Measurements from ENCODE around the gene HECTD4.
"Not testable (repeated sequence)": the region's sequence is repeated elsewhere in the genome, so short reads cannot be mapped to it uniquely, and the experiment has no call there.

The HECTD4 gene

GRCh38 chr12:112256780-112257179 is 125.5 kb downstream of the HECTD4 start:
- FAIRE-seq, result no peak

DNA sequence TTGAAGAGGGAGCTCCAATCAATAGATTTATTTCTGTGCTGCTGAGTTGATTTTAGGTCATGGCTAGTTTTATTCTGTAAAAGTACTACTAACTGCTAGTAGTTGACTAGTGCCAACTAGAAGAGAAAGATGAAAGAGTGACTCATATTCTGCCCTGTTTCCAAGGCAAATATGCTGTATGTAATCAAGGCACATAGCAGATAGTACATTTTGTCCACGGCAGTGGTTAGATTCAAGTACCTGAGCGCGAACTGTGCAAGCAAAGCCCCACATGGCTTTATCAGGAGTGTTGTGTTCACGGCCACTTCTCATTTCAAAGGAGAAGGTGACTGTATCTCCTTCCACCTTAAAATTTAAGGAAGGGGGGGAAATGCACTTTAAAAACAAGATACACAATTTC is 130.0 kb downstream of the HECTD4 start:
- FAIRE-seq, result no peak

GRCh38 chr12:112244902-112245301 is 137.3 kb downstream of the HECTD4 start:
- FAIRE-seq, result not testable (repeated sequence)

DNA sequence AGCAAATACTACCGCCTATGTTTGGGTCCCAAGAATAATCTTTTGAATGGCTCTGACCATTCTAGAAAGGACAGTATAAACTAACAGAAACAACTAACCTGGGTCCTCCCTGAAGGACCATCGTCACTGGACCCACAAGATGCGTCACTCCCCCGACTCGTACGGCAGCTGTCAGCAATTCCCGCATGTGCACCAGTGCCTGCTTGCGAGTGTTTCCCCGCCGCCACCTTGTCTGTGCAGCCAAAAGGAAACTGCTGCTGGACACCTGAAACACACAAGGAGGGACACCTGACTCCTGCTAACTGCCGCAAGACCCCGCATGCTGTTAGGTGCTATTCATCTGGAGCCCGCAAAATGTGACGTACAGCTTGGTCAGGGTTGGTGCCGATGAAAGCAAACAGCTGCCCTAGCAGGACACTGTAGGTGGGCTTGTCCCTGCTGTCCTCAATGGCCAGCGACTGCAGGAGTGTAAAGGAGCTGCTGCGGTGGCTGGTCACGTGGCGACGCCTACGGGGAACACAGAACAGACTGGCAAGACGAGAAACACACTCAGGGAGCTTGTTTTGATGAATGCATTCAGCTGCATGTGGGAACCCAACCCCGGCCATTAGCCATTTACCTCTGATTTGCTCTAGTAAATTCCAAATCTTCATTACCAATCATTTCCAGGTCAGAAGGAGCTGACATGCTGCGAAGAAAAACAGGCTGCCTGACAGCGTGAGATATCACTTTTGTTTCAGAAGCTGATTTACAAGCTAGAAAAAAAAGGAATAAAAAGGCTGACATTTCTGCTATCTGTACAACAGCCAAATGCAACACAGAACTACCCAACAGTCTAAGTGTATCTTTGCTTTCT is 138.7 kb downstream of the HECTD4 start:
- no peak for FAIRE-seq

- no peak for FAIRE-seq
Observed at GRCh38 chr12:112241176-112241575, 141.1 kb downstream of the HECTD4 start.

DNA sequence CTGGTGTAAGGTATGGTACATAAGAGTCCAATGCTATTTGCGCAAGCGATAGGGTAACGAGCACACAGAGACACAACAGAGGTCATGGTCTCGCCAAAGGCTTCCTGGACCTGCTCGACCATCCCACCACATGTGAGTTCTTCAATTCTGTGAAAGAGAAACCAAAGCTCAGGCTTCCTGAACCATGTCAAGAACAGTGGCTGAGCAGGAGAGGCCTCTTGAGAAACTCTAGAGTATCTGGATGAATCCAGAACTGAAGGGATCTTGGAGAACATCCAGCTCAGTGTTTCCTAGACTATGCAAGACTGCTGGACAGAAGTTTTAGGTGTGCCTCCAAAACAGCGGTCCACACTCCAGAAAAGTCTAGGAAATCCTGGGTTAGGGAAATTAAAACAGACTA is 142.3 kb downstream of the HECTD4 start:
- FAIRE-seq, result no peak

GRCh38 chr12:112239020-112239419 is 143.2 kb downstream of the HECTD4 start:
- no peak for FAIRE-seq

GRCh38 chr12:112238441-112238840 is 143.8 kb downstream of the HECTD4 start:
- FAIRE-seq, result no peak

DNA sequence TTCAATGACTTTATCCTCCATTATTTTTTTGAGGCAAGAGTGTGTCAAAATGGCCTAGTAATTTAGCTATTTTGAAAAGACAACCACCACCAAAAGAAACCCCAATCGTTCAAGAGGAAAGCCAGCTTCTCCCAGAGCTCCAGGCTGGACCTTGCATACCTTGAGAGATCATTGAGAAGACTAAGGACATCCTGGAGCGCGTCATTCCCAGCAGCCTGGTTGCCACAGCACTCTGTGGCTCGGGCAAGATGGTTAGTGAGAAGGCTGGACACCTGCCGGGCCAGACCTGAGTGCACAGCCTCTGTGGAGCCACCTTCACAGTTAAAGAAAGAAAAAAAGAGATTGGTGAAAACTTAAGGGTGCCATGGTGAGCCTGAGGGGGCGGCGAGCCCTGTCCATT is 145.4 kb downstream of the HECTD4 start:
- FAIRE-seq, result no peak

DNA sequence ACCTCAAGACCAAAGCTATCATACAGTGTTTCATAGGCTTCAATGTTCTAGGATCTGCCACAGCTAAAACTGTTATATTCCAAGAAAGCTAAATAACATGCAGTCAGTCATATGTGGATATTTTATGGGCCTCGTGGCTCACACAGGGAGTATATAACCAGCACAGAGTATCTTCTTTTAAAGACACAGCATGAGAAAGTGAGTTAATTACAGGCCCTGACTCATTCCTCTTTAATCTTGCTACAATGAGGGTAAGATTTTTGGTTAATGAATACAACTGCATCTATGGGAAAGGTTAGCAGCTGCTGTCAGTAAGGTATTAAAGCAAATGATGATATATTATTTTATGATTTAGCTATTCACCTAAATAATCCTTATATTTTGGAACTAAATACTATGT is 145.8 kb downstream of the HECTD4 start:
- FAIRE-seq, result no peak

DNA sequence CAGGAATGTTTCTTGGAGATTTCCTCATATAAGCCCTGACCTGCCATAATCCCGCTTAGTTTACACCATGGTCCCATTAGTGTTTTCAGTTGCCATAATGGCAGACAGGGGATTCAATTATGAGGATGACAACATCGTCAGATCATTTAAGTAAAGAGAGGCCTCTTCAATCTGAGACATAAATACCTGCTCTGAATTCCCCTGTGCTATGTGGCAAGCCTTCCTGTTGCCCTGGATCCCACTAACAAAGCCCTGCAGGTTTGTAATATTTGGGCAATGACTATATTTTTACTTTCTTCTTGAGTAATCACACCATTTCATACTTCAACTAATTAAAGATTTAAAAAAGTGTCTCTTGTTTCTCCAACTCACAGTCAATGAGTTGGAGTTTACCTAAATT is 147.9 kb downstream of the HECTD4 start:
- no peak for FAIRE-seq

DNA sequence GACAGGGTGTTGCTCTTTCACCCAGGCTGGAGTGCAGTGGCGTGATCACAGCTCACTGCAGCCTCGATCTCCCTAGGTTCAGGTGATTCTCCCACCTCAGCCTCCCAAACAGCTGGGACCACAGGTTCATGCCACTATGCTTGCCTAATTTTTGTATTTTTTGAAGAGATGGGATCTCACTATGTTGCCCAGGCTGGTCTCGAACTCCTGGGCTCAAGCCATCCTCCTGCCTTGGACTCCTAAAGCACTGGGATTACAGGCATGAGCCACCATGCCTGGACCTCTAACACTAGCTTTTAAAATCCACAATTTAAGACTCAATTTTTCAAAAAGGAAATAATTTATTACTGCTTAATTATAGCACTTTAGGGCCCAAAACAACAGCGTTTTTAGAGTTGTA is 149.0 kb downstream of the HECTD4 start:
- no peak for FAIRE-seq

GRCh38 chr12:112230136-112230535 is 152.1 kb downstream of the HECTD4 start:
- FAIRE-seq, result no peak

DNA sequence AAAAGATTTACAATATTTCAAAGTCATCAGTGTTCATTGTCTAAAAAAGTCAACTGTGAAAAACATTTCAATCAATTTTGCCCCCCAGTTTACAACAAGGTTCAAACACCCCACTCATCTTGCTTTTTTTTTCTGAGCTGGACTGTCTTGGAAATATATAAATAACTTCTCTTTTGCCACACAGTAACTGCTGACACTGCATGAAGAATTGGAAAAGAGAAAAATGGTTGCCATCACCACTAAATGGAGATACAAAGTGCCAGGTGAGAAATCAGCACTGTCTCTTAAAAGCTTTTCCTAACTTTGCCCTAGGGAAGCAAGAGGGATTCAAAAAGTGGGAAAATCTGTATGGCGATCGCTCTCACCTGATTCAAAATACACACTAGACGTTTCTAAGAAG is 155.5 kb downstream of the HECTD4 start:
- FAIRE-seq, result no peak

- not testable (repeated sequence) for FAIRE-seq
Observed at GRCh38 chr12:112220628-112221027, 161.6 kb downstream of the HECTD4 start.

DNA sequence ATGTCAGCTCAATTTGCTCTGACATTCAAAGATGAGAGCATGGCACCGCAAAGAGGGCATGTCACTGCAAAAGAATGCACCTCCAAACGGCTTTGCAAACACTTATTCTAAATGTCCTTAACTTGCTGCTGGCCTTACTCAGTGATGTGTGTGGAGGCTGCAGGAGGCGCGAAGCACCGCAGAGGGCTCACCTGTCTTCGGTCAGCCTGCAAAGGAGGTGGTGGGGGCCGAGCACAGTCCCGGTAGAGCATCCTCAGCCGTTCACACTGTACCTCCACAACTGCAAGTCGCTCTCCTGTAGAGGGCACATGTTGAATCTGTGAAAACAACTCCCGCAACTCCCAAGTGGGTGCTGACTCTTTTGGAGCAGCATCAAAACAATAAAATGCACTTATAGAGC is 163.0 kb downstream of the HECTD4 start:
- no peak for FAIRE-seq

- no peak for FAIRE-seq
Observed at GRCh38 chr12:112218150-112218549, 164.1 kb downstream of the HECTD4 start.

- FAIRE-seq, result no peak
Observed at GRCh38 chr12:112217647-112218046, 164.6 kb downstream of the HECTD4 start.

DNA sequence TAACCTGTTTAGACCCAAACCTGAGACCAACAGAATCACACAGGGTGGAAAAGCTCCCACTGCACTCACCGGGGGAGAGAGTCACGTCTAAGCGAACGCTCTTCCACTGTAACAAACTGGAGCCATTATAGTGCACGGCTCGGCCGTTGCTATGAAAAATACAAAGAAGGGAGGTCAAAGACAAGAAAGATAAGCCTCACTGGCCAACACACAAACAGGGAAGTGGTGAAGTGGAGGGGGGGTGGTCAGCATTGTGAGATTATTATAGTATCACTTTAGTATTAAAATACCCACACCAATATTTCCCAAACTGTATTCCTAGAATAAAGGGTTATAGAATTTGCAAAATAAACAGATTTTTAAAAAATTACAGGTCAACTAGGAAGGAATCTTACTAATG is 166.0 kb downstream of the HECTD4 start:
- no peak for FAIRE-seq

DNA sequence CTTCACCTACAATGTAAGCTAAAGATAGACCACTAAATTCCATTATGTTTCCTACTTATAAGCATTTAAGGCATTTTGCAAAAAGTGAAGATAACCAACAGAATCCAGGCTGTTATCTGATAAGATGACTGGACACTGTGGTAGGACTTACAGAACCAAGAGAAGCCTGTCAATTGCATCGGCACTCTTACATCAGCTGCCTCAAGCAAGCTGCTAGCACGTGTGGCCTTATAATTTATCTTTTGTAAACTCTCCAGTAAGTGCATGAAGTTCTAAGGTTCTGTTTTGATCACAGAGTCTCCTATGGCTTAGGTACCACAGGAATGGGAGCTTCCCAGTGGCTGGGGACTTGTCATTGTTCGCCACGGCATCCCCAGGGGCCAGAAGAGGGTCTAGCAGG is 168.2 kb downstream of the HECTD4 start:
- FAIRE-seq, result no peak

DNA sequence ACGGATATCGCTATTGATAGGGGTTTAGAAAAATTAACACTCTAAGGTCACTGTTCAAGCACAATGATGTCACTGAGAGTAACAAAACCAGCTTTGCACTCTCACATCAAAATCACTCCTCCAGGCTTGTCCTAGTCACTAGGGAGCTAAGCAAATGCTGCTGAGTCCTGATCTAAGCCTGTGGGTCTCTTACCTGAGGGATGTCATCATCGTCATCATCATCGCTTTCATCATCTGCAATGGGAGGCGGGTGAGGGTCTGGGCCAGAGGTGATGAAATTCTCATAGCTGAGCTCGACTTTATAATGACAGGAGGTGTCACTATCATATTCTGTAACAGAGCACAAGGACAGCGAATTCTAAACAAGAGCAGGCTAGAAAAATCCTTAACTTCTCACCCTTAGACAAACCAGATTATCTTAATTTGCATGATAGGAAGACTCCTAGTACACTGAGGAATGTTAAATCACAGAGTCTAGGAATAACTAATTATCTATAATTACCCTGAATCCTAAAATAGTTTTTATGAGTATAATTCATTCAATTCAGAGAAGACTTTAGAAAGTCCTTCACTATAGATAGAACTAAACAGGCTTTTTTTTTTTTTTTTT is 173.8 kb downstream of the HECTD4 start:
- FAIRE-seq, result no peak

- no peak for FAIRE-seq
Observed at GRCh38 chr12:112207397-112207924, 174.8 kb downstream of the HECTD4 start.

DNA sequence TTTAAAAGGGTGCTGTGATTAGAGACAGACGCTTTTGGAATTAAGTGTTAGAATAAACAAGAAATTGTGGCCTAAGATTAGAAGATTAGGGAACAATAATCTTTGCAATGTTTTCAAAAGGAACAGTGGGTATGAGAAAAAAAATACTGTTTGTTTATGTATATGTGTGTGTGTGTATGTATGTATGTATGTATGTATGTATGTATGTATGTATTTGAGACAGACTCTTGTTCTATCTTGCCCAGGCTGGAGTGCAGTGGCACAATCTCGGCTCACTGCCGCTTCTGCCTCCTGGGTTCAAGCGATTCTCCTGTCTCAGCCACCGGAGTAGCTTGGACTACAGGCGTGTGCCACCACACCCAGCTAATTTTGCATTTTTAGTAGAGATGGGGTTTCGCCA is 175.3 kb downstream of the HECTD4 start:
- FAIRE-seq, result no peak

DNA sequence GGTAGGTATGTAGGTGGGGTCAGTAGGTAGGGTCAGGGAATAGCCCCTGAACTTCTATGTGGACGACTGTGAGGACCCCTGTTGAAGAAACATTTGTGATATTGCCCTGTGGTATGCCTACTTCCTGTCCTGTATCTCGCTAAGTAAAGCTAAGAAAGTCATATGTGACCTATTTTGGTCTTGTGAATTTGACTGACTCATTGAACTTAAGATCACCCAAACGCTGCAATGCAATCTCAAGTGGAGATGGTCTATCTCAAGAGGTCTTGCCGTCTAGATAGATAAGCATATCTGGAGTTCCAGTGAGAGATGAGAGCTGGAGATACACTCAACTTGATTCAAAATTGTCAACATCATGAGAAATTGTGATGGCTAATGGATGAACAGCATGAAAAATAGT is 183.1 kb downstream of the HECTD4 start:
- no peak for FAIRE-seq
